Fibroblast of pulmonary artery (primary cell): ENCODE results near the gene MPI.
A peak's percentile ranks its signal among the peaks of the same experiment; 100 is the strongest.
"Not testable (repeated sequence)": the region's sequence is repeated elsewhere in the genome, so short reads cannot be mapped to it uniquely, and the experiment has no call there.

Experiments
- DNase-seq: peaks from one replicate; pipeline ENCODE4 v3.0.0-alpha.2; 2010; ENCODE audit warnings: low read depth
- H3K4me3 ChIP-seq: replicated peaks from 2 replicates; pipeline ENCODE4 v1.5.1; 2011; ENCODE audit warnings: low read depth, mild to moderate bottlenecking, control low read depth, low read length, moderate library complexity
- CTCF ChIP-seq: IDR thresholded peaks from 2 replicates; pipeline ENCODE4 v1.5.1; 2011; ENCODE audit warnings: mild to moderate bottlenecking, control low read depth, low read length, inconsistent platforms; ENCODE audit errors: missing control alignments

The MPI gene

GRCh38 chr15:74882528-74882927 is 7.3 kb upstream of the MPI start:
- H3K4me3 ChIP-seq: no peak overlapping the region
- TF ChIP-seq CTCF: no peak
- no peak for DNase-seq

GRCh38 chr15:74884428-74885223 is 5.2 kb upstream of the MPI start:
- no peak for TF ChIP-seq CTCF
- DNase-seq: peak; percentile 30
- H3K4me3 ChIP-seq: no peak overlapping the region

- H3K4me3 ChIP-seq: no peak overlapping the region
- no peak for DNase-seq
- no peak for TF ChIP-seq CTCF
These were observed 4.4 kb upstream of the MPI start for GRCh38 chr15:74885461-74885860.

GRCh38 chr15:74887537-74888193 is 2.2 kb upstream of the MPI start:
- not testable (repeated sequence) for H3K4me3 ChIP-seq, DNase-seq

GRCh38 chr15:74888716-74889115 is 1.1 kb upstream of the MPI start:
- no peak overlapping the region for H3K4me3 ChIP-seq
- no peak for DNase-seq
- TF ChIP-seq CTCF: no peak

- TF ChIP-seq CTCF: no peak
- DNase-seq: peak; percentile 38
- H3K4me3 ChIP-seq: peak overlapping the region; percentile 98
These were observed 406 bp upstream of the MPI start for GRCh38 chr15:74889390-74889882.

- DNase-seq: no peak
- peak overlapping the region; percentile 98 for H3K4me3 ChIP-seq
- no peak for TF ChIP-seq CTCF
These were observed 771 bp downstream of the MPI start for GRCh38 chr15:74890665-74890960.
